ENCODE results near the gene SFXN3. TPM values are rescaled to one million over a fixed set of nuclear protein-coding genes. Genes with fewer than 3 reads are reported as not detected.

SFXN3 gene
- total and polyA plus RNA-seq, 2 of the 13 experiments (the other 11 are each of a cell fraction or from before 2014, with no cell fraction given) = 16.8 to 71.5 TPM

GRCh38 chr10:100997360-100998182 is 33.5 kb upstream of the SFXN3 start (continued):
- TF ChIP-seq ZNF260 (CRISPR knock-in tag; IDR thresholded peaks at IDR 0.05; ENCODE audit: borderline replicate concordance, low read depth) (no peak), MEIS2 (CRISPR knock-in tag; IDR thresholded peaks at IDR 0.05) (no peak), ZNF839 (CRISPR knock-in tag; IDR thresholded peaks at IDR 0.05; ENCODE audit: borderline replicate concordance) (peak; percentile 42; the same call in 1 of the 2 replicates), ZNF329 (CRISPR knock-in tag; IDR thresholded peaks at IDR 0.05; ENCODE audit: low read depth) (0 out of 2 replicates have a peak, but pooled peaks have one; percentile 50), DNMT3B (CRISPR knock-in tag; conservative IDR thresholded peaks at IDR 0.05) (no peak), FLYWCH1 (CRISPR knock-in tag; IDR thresholded peaks at IDR 0.05) (no peak), ZNF547 (CRISPR knock-in tag; IDR thresholded peaks at IDR 0.05) (no peak; the same call in 1 of the 2 replicates), ZSCAN9 (CRISPR knock-in tag; IDR thresholded peaks at IDR 0.05; ENCODE audit: borderline replicate concordance) (no peak), FOSL1 (CRISPR knock-in tag; IDR thresholded peaks at IDR 0.05; ENCODE audit: borderline replicate concordance) (no peak), ATRX (CRISPR knock-in tag; IDR thresholded peaks at IDR 0.05; ENCODE audit: borderline replicate concordance) (no peak), RFX5 (IDR thresholded peaks at IDR 0.05; ENCODE audit: low read depth, low read length) (no peak), MAF1 (CRISPR knock-in tag; IDR thresholded peaks at IDR 0.05; ENCODE audit: borderline replicate concordance) (no peak; the same call in 1 of the 2 replicates), ZSCAN29 (CRISPR knock-in tag; conservative IDR thresholded peaks at IDR 0.05) (no peak), GABPA (IDR thresholded peaks at IDR 0.05; ENCODE audit: low read depth, low read length) (no peak), GABPA (CRISPR knock-in tag; IDR thresholded peaks at IDR 0.05; ENCODE audit: low read depth) (peak; percentile 65), ZNF414 (CRISPR knock-in tag; IDR thresholded peaks at IDR 0.05) (no peak), ZNF432 (CRISPR knock-in tag; IDR thresholded peaks at IDR 0.05; ENCODE audit: borderline replicate concordance) (no peak), EED (CRISPR knock-in tag; IDR thresholded peaks at IDR 0.05) (no peak), ZNF761 (CRISPR knock-in tag; conservative IDR thresholded peaks at IDR 0.05) (0 out of 2 replicates have a peak, but pooled peaks have one; percentile 47), ZNF737 (CRISPR knock-in tag; IDR thresholded peaks at IDR 0.05; ENCODE audit: borderline replicate concordance) (no peak), ZNF460 (CRISPR knock-in tag; IDR thresholded peaks at IDR 0.05; ENCODE audit: borderline replicate concordance) (no peak)
- TF ChIP-seq, protein P1, sequence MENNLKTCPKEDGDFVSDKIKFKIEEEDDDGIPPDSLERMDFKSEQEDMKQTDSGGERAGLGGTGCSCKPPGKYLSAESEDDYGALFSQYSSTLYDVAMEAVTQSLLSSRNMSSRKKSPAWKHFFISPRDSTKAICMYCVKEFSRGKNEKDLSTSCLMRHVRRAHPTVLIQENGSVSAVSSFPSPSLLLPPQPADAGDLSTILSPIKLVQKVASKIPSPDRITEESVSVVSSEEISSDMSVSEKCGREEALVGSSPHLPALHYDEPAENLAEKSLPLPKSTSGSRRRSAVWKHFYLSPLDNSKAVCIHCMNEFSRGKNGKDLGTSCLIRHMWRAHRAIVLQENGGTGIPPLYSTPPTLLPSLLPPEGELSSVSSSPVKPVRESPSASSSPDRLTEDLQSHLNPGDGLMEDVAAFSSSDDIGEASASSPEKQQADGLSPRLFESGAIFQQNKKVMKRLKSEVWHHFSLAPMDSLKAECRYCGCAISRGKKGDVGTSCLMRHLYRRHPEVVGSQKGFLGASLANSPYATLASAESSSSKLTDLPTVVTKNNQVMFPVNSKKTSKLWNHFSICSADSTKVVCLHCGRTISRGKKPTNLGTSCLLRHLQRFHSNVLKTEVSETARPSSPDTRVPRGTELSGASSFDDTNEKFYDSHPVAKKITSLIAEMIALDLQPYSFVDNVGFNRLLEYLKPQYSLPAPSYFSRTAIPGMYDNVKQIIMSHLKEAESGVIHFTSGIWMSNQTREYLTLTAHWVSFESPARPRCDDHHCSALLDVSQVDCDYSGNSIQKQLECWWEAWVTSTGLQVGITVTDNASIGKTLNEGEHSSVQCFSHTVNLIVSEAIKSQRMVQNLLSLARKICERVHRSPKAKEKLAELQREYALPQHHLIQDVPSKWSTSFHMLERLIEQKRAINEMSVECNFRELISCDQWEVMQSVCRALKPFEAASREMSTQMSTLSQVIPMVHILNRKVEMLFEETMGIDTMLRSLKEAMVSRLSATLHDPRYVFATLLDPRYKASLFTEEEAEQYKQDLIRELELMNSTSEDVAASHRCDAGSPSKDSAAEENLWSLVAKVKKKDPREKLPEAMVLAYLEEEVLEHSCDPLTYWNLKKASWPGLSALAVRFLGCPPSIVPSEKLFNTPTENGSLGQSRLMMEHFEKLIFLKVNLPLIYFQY (CRISPR knock-in tag; IDR thresholded peaks at IDR 0.05; ENCODE audit: borderline replicate concordance) = no peak
- TF ChIP-seq, protein P2, sequence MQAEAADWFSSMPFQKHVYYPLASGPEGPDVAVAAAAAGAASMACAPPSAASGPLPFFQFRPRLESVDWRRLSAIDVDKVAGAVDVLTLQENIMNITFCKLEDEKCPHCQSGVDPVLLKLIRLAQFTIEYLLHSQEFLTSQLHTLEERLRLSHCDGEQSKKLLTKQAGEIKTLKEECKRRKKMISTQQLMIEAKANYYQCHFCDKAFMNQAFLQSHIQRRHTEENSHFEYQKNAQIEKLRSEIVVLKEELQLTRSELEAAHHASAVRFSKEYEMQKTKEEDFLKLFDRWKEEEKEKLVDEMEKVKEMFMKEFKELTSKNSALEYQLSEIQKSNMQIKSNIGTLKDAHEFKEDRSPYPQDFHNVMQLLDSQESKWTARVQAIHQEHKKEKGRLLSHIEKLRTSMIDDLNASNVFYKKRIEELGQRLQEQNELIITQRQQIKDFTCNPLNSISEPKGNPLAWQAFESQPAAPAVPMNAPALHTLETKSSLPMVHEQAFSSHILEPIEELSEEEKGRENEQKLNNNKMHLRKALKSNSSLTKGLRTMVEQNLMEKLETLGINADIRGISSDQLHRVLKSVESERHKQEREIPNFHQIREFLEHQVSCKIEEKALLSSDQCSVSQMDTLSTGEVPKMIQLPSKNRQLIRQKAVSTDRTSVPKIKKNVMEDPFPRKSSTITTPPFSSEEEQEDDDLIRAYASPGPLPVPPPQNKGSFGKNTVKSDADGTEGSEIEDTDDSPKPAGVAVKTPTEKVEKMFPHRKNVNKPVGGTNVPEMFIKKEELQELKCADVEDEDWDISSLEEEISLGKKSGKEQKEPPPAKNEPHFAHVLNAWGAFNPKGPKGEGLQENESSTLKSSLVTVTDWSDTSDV (CRISPR knock-in tag; IDR thresholded peaks at IDR 0.05) = peak; percentile 66; the same call in 1 of the 2 replicates
